Measurements from ENCODE around the gene PPARA. TPM values are rescaled to one million over a fixed set of nuclear protein-coding genes. Genes with fewer than 3 reads are reported as not detected.

PPARA gene
- total and polyA plus RNA-seq, 9 of the 15 experiments (the other 6 are each of a cell fraction or from before 2014, with no cell fraction given), result 0.64 to 5.3 (median 3.5) TPM

GRCh38 chr22:46274381-46274780 is 124.1 kb downstream of the PPARA start:
- Histone ChIP-seq H3K4me1 (replicated peaks in 1 of 2; ENCODE audit: control insufficient read depth in 2 of 2, insufficient read depth in 2 of 2, low read length in 2 of 2) (peaks cover 0 to 6% of the 10 kb centered on the region in 2 experiments; a peak in 3 of 5 replicates), H4K20me1 (replicated peaks; ENCODE audit: control insufficient read depth, insufficient read depth, low read length) (no peaks in the 10 kb centered on the region), H3K27me3 (ENCODE audit: control insufficient read depth in 2 of 2, insufficient read depth in 2 of 2, low read length in 2 of 2) (no peaks in the 10 kb centered on the region), H3K9ac (ENCODE audit: insufficient read depth in 1 of 2, low read depth in 2 of 2, low read length in 2 of 2) (no peak overlapping the region), H3K79me2 (ENCODE audit: control insufficient read depth, insufficient read depth, low read length) (peaks cover 3% of the 10 kb centered on the region; the same call in 2 of the 3 replicates), H3K27ac (ENCODE audit: extremely low read depth, low read depth, low read length) (no peak overlapping the region), H2AFZ (ENCODE audit: low read depth, low read length) (no peak overlapping the region), H3K36me3 (ENCODE audit: control insufficient read depth, insufficient read depth, low read length) (peaks cover 64% of the 10 kb centered on the region; the same call in 2 of the 3 replicates), H3K9me1 (ENCODE audit: control insufficient read depth, insufficient read depth, low read length) (peaks cover under 1% of the 10 kb centered on the region), H3K4me3 (no peak overlapping the region), H3K9me3 (replicated peaks; ENCODE audit: control insufficient read depth, insufficient read depth, low read depth, low read length) (no peaks in the 10 kb centered on the region), H3K4me2 (ENCODE audit: insufficient read depth, low read length) (no peak overlapping the region)
- TF ChIP-seq TAF1 (IDR thresholded peaks at IDR 0.05; ENCODE audit: control insufficient read depth, extremely low read depth, insufficient read depth, low read length, severe bottlenecking) (no peak), SETDB1 (IDR thresholded peaks at IDR 0.05; ENCODE audit: low read length) (no peak), HMG20A (CRISPR knock-in tag; conservative IDR thresholded peaks at IDR 0.05) (no peak), SRF (CRISPR knock-in tag; IDR thresholded peaks at IDR 0.05) (no peak), PHF20 (IDR thresholded peaks at IDR 0.05; ENCODE audit: partially characterized antibody) (no peak), ZNF384 (IDR thresholded peaks at IDR 0.05; ENCODE audit: low read depth, low read length) (no peak), SREBF2 (CRISPR knock-in tag; IDR thresholded peaks at IDR 0.05) (no peak), ZNF282 (CRISPR knock-in tag; IDR thresholded peaks at IDR 0.05) (no peak), NUFIP1 (IDR thresholded peaks at IDR 0.05; ENCODE audit: partially characterized antibody) (no peak)
- ChIA-PET POLR2A (interaction anchor here (0.7 kb wide), 1 partner anchor 16 kb away, joined by 3 read pairs; no protein-coding TSS in a partner anchor), CTCF (ENCODE audit: low intra/inter-chr PET ratio) (no interaction called here)
- ATAC-seq, result no peak
- no peak for FAIRE-seq
- 95% methylated on average over 4 of the region's 8 CpGs for WGBS (ENCODE audit: insufficient coverage, low coverage, missing lambda C conversion rate)
- DNase-seq (ENCODE audit: extremely low read depth in 1 of 4, low spot score in 3 of 4), result no peak
- BruUV-seq (replicated peaks), result no TSS peak
- in situ Hi-C loops (cut with MboI), result no loop called here
- intact Hi-C loops (cut with micrococcal nuclease), result no loop called here

Measured in K562 (cell line).